GM23338 (cell line): ENCODE data around the gene FAM20C. TPM values are rescaled to one million over a fixed set of nuclear protein-coding genes. Genes with fewer than 3 reads are reported as not detected.

Source experiments
- ATAC-seq: fragments of 200-7000 bp; cut with Tn5 transposase; 3 replicates; pipeline ENCODE4 v1.9.1; 2020
- DNase-seq: peaks from one replicate; pipeline ENCODE4 v3.0.0-alpha.2; 2015; ENCODE audit warnings: low spot score
- H2AFZ ChIP-seq: fragments of 200-600 bp; sonication (generic); 2 replicates; pipeline ENCODE4 v1.8.0; 2016; ENCODE audit warnings: antibody characterized with exemption, mild to moderate bottlenecking, moderate library complexity
- H3F3A ChIP-seq: fragments of 200-600 bp; sonication (generic); replicated peaks from 2 replicates; pipeline ENCODE4 v1.8.0; 2017; ENCODE audit warnings: antibody characterized with exemption, mixed run types, low read depth
- H3K27ac ChIP-seq: fragments of 200-600 bp; sonication (generic); 2 replicates; pipeline ENCODE4 v1.6.1; 2016; ENCODE audit warnings: low read depth
- H3K27me3 ChIP-seq: fragments of 200-600 bp; sonication (generic); 2 replicates; pipeline ENCODE4 v1.8.0; 2016; ENCODE audit warnings: mild to moderate bottlenecking, mixed run types, moderate library complexity; ENCODE audit not compliant: insufficient read depth
- H3K36me3 ChIP-seq: fragments of 200-600 bp; sonication (generic); 2 replicates; pipeline ENCODE4 v1.8.0; 2016; ENCODE audit warnings: mild to moderate bottlenecking; ENCODE audit not compliant: insufficient read depth
- H3K4me1 ChIP-seq: fragments of 200-600 bp; sonication (generic); 2 replicates; pipeline ENCODE4 v1.8.0; 2016; ENCODE audit warnings: mild to moderate bottlenecking, moderate library complexity; ENCODE audit not compliant: insufficient read depth
- H3K4me2 ChIP-seq: fragments of 200-600 bp; sonication (generic); 2 replicates; pipeline ENCODE4 v1.7.1; 2017; ENCODE audit warnings: mixed run types
- H3K4me3 ChIP-seq: fragments of 200-600 bp; sonication (generic); 2 replicates; pipeline ENCODE4 v1.6.1; 2016; ENCODE audit warnings: mixed run types
- H3K79me2 ChIP-seq: fragments of 200-600 bp; sonication (generic); replicated peaks from 2 replicates; pipeline ENCODE4 v1.8.0; 2017; ENCODE audit warnings: mild to moderate bottlenecking; ENCODE audit not compliant: insufficient read depth
- H3K9me2 ChIP-seq: fragments of 200-600 bp; sonication (generic); 2 replicates; pipeline ENCODE4 v1.8.0; 2017; ENCODE audit not compliant: insufficient read depth
- H4K20me1 ChIP-seq: fragments of 200-600 bp; sonication (generic); replicated peaks from 2 replicates; pipeline ENCODE4 v1.8.0; 2017; ENCODE audit warnings: mild to moderate bottlenecking; ENCODE audit not compliant: insufficient read depth
- H3K27ac Mint-ChIP-seq: 2 replicates; pipeline ENCODE4 v1.8.0; 2020; ENCODE audit warnings: inconsistent platforms, mild to moderate bottlenecking, moderate library complexity, mixed read lengths
- H3K27me3 Mint-ChIP-seq: 3 replicates; pipeline ENCODE4 v1.8.0; 2022; ENCODE audit warnings: low read depth, mild to moderate bottlenecking, moderate library complexity, mixed read lengths, inconsistent platforms; ENCODE audit not compliant: insufficient read depth, poor library complexity
- H3K36me3 Mint-ChIP-seq: 3 replicates; pipeline ENCODE4 v1.8.0; 2021; ENCODE audit warnings: low read depth, mild to moderate bottlenecking, inconsistent platforms, moderate library complexity, mixed read lengths
- H3K4me1 Mint-ChIP-seq: 3 replicates; pipeline ENCODE4 v1.8.0; 2020; ENCODE audit warnings: mild to moderate bottlenecking, inconsistent platforms, mixed read lengths
- H3K4me3 Mint-ChIP-seq: 3 replicates; pipeline ENCODE4 v1.8.0; 2021; ENCODE audit warnings: moderate library complexity, mild to moderate bottlenecking, inconsistent platforms, mixed read lengths
- H3K9me3 Mint-ChIP-seq: 3 replicates; pipeline ENCODE4 v1.8.0; 2020; ENCODE audit warnings: moderate library complexity, mild to moderate bottlenecking, inconsistent platforms, mixed read lengths
- CREB1 ChIP-seq: fragments of 250-450 bp; sonication (Bioruptor Pico); IDR thresholded peaks from 2 replicates; pipeline ENCODE4 v1.5.0; 2020; ENCODE audit warnings: low read depth, mild to moderate bottlenecking, moderate library complexity
- EZH2 ChIP-seq: fragments of 200-600 bp; sonication (generic); IDR thresholded peaks from one replicate; pipeline ENCODE4 v1.8.0; 2017; ENCODE audit warnings: antibody characterized with exemption, mild to moderate bottlenecking, low read depth; ENCODE audit not compliant: unreplicated experiment
- EZH2phosphoT487 ChIP-seq: fragments of 200-600 bp; sonication (generic); IDR thresholded peaks from one replicate; pipeline ENCODE4 v1.8.1; 2018; ENCODE audit warnings: antibody characterized with exemption; ENCODE audit not compliant: unreplicated experiment
- JUNB ChIP-seq: IDR thresholded peaks from one replicate; pipeline ENCODE4 v1.6.1; 2016; ENCODE audit warnings: antibody characterized with exemption; ENCODE audit not compliant: unreplicated experiment
- NANOG ChIP-seq: IDR thresholded peaks from 2 replicates; pipeline ENCODE4 v1.6.1; 2016; ENCODE audit warnings: antibody characterized with exemption, borderline replicate concordance
- POLR2AphosphoS5 ChIP-seq: IDR thresholded peaks from 2 replicates; pipeline ENCODE4 v1.6.1; 2016; ENCODE audit warnings: antibody characterized with exemption, low read depth
- STAT1 ChIP-seq: IDR thresholded peaks from one replicate; pipeline ENCODE4 v1.6.1; 2016; ENCODE audit warnings: antibody characterized with exemption; ENCODE audit not compliant: unreplicated experiment
- ZNF114 ChIP-seq: fragments of 250-450 bp; sonication (Bioruptor Pico); IDR thresholded peaks from 2 replicates; pipeline ENCODE4 v1.5.0; 2020; ENCODE audit warnings: mild to moderate bottlenecking, moderate library complexity
- ZNF331 ChIP-seq: fragments of 250-450 bp; sonication (Bioruptor Pico); IDR thresholded peaks from 2 replicates; pipeline ENCODE4 v1.5.0; 2020; ENCODE audit warnings: low read depth, mild to moderate bottlenecking, moderate library complexity
- polyA plus RNA-seq: library from polyadenylated mRNA; unstranded; fragments of >200 nt; fragmentation: Nextera tagmentation; extraction: Ambion mirVana; gene quantifications from 2 replicates; pipeline ENCODE4 v1.2.1, GENCODE V29; 2016
- total RNA-seq: library from RNA; depleted of rRNA; stranded (reverse); fragments of >200 nt; shearing (Covaris generic); gene quantifications from 2 replicates; pipeline ENCODE4 v1.2.3, GENCODE V29; 2014
- TF ChIP-seq, protein P1 (sequence below): IDR thresholded peaks from one replicate; pipeline ENCODE4 v1.6.1; 2018; ENCODE audit warnings: antibody characterized with exemption; ENCODE audit not compliant: unreplicated experiment
- TF ChIP-seq, protein P2 (sequence below), 2 experiments: fragments of 200-600 bp in 1 of 2; sonication (generic) in 1 of 2; conservative IDR thresholded peaks; 2 replicates each; pipeline versions ENCODE4 v1.5.1 to v1.6.1; 2016 to 2017; ENCODE audit warnings: antibody characterized with exemption in 2 of 2, low read depth in 2 of 2, mild to moderate bottlenecking in 2 of 2, moderate library complexity in 1 of 2
- TF ChIP-seq, protein P3 (sequence below): IDR thresholded peaks from 2 replicates; pipeline ENCODE4 v1.6.1; 2016; ENCODE audit warnings: antibody characterized with exemption
- TF ChIP-seq, protein P4 (sequence below): fragments of 250-450 bp; sonication (Bioruptor Pico); IDR thresholded peaks from 2 replicates; pipeline ENCODE4 v1.5.0; 2020; ENCODE audit warnings: mild to moderate bottlenecking, moderate library complexity

The FAM20C gene
- total and polyA plus RNA-seq, 2 experiments from 2014 or later: 7.6 to 24.8 TPM

DNA sequence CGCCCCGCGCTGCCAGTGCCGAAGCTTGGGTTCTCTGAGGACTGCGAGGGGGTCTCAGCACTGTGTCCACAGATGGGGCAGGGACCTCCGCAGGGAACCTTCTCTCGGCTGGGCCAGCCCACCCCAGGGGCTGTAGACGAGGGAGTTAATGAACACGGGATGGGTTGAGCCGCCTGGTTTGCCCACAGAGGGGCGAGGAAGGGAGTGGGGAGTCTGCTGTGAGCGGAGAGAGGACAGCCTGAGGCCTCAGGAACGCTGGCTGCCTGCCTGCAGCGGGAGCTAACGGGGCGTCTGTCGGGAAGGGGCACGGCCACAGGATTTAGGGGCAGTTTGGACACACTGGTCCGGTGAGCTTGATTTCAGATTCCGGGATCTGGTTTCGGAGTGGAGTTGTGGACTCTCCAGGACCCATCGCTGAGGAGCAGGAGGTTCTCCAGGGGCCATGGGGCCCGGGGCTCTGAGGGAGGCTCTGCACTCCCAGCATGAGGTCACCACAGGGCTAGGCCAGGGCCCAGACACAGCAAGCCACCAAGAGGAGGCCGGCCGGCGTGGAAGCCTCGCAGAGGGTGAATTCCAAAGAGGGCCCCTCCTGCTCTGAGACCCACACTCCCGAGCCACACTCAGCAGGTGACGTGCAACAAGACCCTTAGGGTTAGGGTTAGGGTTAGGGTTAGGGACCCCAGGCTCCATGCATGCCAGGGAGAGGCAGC lies 19.0 kb upstream of the FAM20C start (continued):
- TF ChIP-seq, protein P1, sequence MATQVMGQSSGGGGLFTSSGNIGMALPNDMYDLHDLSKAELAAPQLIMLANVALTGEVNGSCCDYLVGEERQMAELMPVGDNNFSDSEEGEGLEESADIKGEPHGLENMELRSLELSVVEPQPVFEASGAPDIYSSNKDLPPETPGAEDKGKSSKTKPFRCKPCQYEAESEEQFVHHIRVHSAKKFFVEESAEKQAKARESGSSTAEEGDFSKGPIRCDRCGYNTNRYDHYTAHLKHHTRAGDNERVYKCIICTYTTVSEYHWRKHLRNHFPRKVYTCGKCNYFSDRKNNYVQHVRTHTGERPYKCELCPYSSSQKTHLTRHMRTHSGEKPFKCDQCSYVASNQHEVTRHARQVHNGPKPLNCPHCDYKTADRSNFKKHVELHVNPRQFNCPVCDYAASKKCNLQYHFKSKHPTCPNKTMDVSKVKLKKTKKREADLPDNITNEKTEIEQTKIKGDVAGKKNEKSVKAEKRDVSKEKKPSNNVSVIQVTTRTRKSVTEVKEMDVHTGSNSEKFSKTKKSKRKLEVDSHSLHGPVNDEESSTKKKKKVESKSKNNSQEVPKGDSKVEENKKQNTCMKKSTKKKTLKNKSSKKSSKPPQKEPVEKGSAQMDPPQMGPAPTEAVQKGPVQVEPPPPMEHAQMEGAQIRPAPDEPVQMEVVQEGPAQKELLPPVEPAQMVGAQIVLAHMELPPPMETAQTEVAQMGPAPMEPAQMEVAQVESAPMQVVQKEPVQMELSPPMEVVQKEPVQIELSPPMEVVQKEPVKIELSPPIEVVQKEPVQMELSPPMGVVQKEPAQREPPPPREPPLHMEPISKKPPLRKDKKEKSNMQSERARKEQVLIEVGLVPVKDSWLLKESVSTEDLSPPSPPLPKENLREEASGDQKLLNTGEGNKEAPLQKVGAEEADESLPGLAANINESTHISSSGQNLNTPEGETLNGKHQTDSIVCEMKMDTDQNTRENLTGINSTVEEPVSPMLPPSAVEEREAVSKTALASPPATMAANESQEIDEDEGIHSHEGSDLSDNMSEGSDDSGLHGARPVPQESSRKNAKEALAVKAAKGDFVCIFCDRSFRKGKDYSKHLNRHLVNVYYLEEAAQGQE: no peak
- TF ChIP-seq ZNF331 (CRISPR knock-in tag): no peak
- no peak for TF ChIP-seq CREB1 (CRISPR knock-in tag)
- TF ChIP-seq JUNB: no peak
- TF ChIP-seq, protein P2, sequence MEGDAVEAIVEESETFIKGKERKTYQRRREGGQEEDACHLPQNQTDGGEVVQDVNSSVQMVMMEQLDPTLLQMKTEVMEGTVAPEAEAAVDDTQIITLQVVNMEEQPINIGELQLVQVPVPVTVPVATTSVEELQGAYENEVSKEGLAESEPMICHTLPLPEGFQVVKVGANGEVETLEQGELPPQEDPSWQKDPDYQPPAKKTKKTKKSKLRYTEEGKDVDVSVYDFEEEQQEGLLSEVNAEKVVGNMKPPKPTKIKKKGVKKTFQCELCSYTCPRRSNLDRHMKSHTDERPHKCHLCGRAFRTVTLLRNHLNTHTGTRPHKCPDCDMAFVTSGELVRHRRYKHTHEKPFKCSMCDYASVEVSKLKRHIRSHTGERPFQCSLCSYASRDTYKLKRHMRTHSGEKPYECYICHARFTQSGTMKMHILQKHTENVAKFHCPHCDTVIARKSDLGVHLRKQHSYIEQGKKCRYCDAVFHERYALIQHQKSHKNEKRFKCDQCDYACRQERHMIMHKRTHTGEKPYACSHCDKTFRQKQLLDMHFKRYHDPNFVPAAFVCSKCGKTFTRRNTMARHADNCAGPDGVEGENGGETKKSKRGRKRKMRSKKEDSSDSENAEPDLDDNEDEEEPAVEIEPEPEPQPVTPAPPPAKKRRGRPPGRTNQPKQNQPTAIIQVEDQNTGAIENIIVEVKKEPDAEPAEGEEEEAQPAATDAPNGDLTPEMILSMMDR (conservative IDR thresholded peaks at IDR 0.05; ENCODE audit: low read depth in 2 of 2): no peak
- TF ChIP-seq EZH2phosphoT487: no peak
- no peak for TF ChIP-seq ZNF114
- TF ChIP-seq, protein P3, sequence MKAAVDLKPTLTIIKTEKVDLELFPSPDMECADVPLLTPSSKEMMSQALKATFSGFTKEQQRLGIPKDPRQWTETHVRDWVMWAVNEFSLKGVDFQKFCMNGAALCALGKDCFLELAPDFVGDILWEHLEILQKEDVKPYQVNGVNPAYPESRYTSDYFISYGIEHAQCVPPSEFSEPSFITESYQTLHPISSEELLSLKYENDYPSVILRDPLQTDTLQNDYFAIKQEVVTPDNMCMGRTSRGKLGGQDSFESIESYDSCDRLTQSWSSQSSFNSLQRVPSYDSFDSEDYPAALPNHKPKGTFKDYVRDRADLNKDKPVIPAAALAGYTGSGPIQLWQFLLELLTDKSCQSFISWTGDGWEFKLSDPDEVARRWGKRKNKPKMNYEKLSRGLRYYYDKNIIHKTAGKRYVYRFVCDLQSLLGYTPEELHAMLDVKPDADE: no peak
- no peak for TF ChIP-seq EZH2
- no peak for TF ChIP-seq STAT1
- TF ChIP-seq NANOG: no peak
- TF ChIP-seq POLR2AphosphoS5: no peak

DNA sequence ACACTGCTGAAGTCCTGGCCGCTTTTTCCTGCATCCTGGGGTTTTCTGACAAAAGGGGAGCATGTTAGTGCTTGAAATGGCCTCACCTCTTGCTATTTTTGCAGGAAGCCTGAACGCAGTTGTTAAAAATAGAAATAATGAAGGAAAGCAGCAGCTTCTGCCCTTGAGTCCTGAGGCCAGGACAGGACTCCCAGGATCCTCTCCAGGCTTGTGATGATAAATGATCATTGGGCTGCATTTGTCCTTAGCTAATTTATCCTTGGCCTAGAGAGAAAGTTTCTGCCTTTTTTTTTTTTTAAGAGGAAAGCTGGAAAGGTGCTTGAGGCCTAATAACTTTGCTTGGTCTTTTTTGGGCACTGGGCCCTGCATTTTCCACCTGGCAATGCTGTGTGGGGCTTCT lies 17.7 kb upstream of the FAM20C start:
- H3K27ac Mint-ChIP-seq: no peak overlapping the region
- DNase-seq: no peak
- H3K27me3 Mint-ChIP-seq: peaks cover 14% of the 10 kb centered on the region
- TF ChIP-seq, protein P4, sequence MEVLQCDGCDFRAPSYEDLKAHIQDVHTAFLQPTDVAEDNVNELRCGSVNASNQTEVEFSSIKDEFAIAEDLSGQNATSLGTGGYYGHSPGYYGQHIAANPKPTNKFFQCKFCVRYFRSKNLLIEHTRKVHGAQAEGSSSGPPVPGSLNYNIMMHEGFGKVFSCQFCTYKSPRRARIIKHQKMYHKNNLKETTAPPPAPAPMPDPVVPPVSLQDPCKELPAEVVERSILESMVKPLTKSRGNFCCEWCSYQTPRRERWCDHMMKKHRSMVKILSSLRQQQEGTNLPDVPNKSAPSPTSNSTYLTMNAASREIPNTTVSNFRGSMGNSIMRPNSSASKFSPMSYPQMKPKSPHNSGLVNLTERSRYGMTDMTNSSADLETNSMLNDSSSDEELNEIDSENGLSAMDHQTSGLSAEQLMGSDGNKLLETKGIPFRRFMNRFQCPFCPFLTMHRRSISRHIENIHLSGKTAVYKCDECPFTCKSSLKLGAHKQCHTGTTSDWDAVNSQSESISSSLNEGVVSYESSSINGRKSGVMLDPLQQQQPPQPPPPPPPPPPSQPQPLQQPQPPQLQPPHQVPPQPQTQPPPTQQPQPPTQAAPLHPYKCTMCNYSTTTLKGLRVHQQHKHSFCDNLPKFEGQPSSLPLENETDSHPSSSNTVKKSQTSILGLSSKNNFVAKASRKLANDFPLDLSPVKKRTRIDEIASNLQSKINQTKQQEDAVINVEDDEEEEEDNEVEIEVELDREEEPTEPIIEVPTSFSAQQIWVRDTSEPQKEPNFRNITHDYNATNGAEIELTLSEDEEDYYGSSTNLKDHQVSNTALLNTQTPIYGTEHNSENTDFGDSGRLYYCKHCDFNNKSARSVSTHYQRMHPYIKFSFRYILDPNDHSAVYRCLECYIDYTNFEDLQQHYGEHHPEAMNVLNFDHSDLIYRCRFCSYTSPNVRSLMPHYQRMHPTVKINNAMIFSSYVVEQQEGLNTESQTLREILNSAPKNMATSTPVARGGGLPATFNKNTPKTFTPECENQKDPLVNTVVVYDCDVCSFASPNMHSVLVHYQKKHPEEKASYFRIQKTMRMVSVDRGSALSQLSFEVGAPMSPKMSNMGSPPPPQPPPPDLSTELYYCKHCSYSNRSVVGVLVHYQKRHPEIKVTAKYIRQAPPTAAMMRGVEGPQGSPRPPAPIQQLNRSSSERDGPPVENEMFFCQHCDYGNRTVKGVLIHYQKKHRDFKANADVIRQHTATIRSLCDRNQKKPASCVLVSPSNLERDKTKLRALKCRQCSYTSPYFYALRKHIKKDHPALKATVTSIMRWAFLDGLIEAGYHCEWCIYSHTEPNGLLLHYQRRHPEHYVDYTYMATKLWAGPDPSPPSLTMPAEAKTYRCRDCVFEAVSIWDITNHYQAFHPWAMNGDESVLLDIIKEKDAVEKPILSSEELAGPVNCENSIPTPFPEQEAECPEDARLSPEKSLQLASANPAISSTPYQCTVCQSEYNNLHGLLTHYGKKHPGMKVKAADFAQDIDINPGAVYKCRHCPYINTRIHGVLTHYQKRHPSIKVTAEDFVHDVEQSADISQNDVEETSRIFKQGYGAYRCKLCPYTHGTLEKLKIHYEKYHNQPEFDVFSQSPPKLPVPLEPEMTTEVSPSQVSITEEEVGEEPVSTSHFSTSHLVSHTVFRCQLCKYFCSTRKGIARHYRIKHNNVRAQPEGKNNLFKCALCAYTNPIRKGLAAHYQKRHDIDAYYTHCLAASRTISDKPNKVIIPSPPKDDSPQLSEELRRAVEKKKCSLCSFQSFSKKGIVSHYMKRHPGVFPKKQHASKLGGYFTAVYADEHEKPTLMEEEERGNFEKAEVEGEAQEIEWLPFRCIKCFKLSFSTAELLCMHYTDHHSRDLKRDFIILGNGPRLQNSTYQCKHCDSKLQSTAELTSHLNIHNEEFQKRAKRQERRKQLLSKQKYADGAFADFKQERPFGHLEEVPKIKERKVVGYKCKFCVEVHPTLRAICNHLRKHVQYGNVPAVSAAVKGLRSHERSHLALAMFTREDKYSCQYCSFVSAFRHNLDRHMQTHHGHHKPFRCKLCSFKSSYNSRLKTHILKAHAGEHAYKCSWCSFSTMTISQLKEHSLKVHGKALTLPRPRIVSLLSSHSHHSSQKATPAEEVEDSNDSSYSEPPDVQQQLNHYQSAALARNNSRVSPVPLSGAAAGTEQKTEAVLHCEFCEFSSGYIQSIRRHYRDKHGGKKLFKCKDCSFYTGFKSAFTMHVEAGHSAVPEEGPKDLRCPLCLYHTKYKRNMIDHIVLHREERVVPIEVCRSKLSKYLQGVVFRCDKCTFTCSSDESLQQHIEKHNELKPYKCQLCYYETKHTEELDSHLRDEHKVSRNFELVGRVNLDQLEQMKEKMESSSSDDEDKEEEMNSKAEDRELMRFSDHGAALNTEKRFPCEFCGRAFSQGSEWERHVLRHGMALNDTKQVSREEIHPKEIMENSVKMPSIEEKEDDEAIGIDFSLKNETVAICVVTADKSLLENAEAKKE (CRISPR knock-in tag): no peak
- TF ChIP-seq CREB1 (CRISPR knock-in tag) (no peak), NANOG (no peak), JUNB (no peak)

More for the DNA sequence above, 17.7 kb upstream of the FAM20C start:
- Histone ChIP-seq H3K4me2 (no peak overlapping the region), H2AFZ (no peak overlapping the region), H3K27me3 (no peaks in the 10 kb centered on the region), H4K20me1 (no peaks in the 10 kb centered on the region), H3K4me1 (no peaks in the 10 kb centered on the region), H3K79me2 (no peaks in the 10 kb centered on the region), H3K27ac (no peak overlapping the region), H3K36me3 (no peaks in the 10 kb centered on the region), H3K4me3 (no peak overlapping the region), H3F3A (no peaks in the 10 kb centered on the region), H3K9me2 (no peaks in the 10 kb centered on the region)
- no peak for ATAC-seq
- Mint-ChIP-seq H3K36me3 (no peaks in the 10 kb centered on the region), H3K4me1 (peaks cover 4% of the 10 kb centered on the region; the same call in 2 of the 3 replicates), H3K4me3 (no peak overlapping the region), H3K9me3 (no peaks in the 10 kb centered on the region; the same call in 2 of the 3 replicates)
